PFSK-1 (cell line): Measurements from ENCODE around the gene ADAMTSL1.

Source experiments
- FOXP2 ChIP-seq: optimal IDR thresholded peaks from 2 replicates; pipeline ENCODE3; 2011; ENCODE audit warnings: borderline replicate concordance, control low read depth, inconsistent platforms; ENCODE audit not compliant: insufficient read depth; ENCODE audit errors: extremely low read length, extremely low read depth
- POLR2AphosphoS5 ChIP-seq: IDR thresholded peaks from 2 replicates; pipeline ENCODE4 v1.6.1; 2012; ENCODE audit warnings: low read depth, mild to moderate bottlenecking, control low read depth, low read length, moderate library complexity
- REST ChIP-seq, 2 experiments: IDR thresholded peaks; 2 replicates each; pipeline versions ENCODE4 v1.6.1 to v1.8.0; 2011 to 2012; ENCODE audit warnings: low read depth in 2 of 2, low read length in 2 of 2, control low read depth in 1 of 2, inconsistent platforms in 1 of 2, mild to moderate bottlenecking in 1 of 2, moderate library complexity in 1 of 2; ENCODE audit not compliant: insufficient read depth in 1 of 2
- SIN3A ChIP-seq: IDR thresholded peaks from 2 replicates; pipeline ENCODE4 v1.6.1; 2012; ENCODE audit warnings: mild to moderate bottlenecking, low read length, moderate library complexity, borderline replicate concordance; ENCODE audit not compliant: insufficient read depth
- TAF1 ChIP-seq: IDR thresholded peaks from 2 replicates; pipeline ENCODE4 v1.6.1; 2012; ENCODE audit warnings: low read length, control low read depth, borderline replicate concordance; ENCODE audit not compliant: insufficient read depth

ADAMTSL1 gene

GRCh38 chr9:18606281-18606680, 132.3 kb downstream of the ADAMTSL1 start:
- TF ChIP-seq SIN3A (no peak), TAF1 (no peak), FOXP2 (no peak), REST (IDR thresholded peaks at IDR 0.05; ENCODE audit: insufficient read depth in 1 of 2, low read depth in 2 of 2, low read length in 2 of 2) (no peak), POLR2AphosphoS5 (no peak)

GRCh38 chr9:18606846-18607245, 132.9 kb downstream of the ADAMTSL1 start:
- TF ChIP-seq TAF1 (no peak), REST (IDR thresholded peaks at IDR 0.05; ENCODE audit: insufficient read depth in 1 of 2, low read depth in 2 of 2, low read length in 2 of 2) (no peak), FOXP2 (no peak), SIN3A (no peak), POLR2AphosphoS5 (no peak)

GRCh38 chr9:18608371-18608770, 134.4 kb downstream of the ADAMTSL1 start:
- TF ChIP-seq TAF1 (no peak), POLR2AphosphoS5 (no peak), SIN3A (no peak)

GRCh38 chr9:18610956-18611355, 137.0 kb downstream of the ADAMTSL1 start:
- TF ChIP-seq TAF1, result no peak
- TF ChIP-seq POLR2AphosphoS5, result no peak

- TF ChIP-seq POLR2AphosphoS5, result no peak
- TF ChIP-seq REST (IDR thresholded peaks at IDR 0.05; ENCODE audit: insufficient read depth in 1 of 2, low read depth in 2 of 2, low read length in 2 of 2), result no peak
- no peak for TF ChIP-seq TAF1
- TF ChIP-seq FOXP2, result no peak
Observed at GRCh38 chr9:18611971-18612370, 138.0 kb downstream of the ADAMTSL1 start.

- TF ChIP-seq SIN3A, result no peak
- TF ChIP-seq REST (IDR thresholded peaks at IDR 0.05; ENCODE audit: insufficient read depth in 1 of 2, low read depth in 2 of 2, low read length in 2 of 2), result no peak
- TF ChIP-seq TAF1, result no peak
- no peak for TF ChIP-seq FOXP2
- TF ChIP-seq POLR2AphosphoS5, result no peak
Observed at GRCh38 chr9:18614116-18614515, 140.2 kb downstream of the ADAMTSL1 start.
